H1 (cell line): Measurements from ENCODE around the gene NKG7. TPM values are rescaled to one million over a fixed set of nuclear protein-coding genes. Genes with fewer than 3 reads are reported as not detected.

ENCODE experiments used
- CTCF ChIA-PET: fragments of 300-600 bp; sonication (Branson Sonifier 250); formaldehyde crosslinking; loops from one replicate; lab custom pipeline; 2021; ENCODE audit not compliant: partially characterized antibody; lab: Charles Lee
- POLR2A ChIA-PET: fragments of 300-600 bp; sonication (Branson Sonifier 250); formaldehyde crosslinking; loops from one replicate; lab custom pipeline; 2021; ENCODE audit warnings: inconsistent platforms; ENCODE audit not compliant: partially characterized antibody; lab: Charles Lee
- DNase-seq, 2 experiments: peaks; one replicate each; pipeline versions ENCODE4 v3.0.0 to v3.0.0-alpha.2; 2010 to 2022; ENCODE audit warnings: low spot score in 2 of 2, low read depth in 1 of 2, mixed read lengths in 1 of 2
- FAIRE-seq: peaks from 2 replicates; lab custom pipeline; 2011; peaks lifted over from hg19 to GRCh38; lab: Jason Lieb, UNC
- H2AFZ ChIP-seq: 2 replicates; pipeline ENCODE4 v1.8.1; 2012; ENCODE audit warnings: low read length, inconsistent platforms
- H2AK5ac ChIP-seq: 2 replicates; pipeline ENCODE4 v1.6.1; 2013; ENCODE audit warnings: low read depth, low read length
- H2BK120ac ChIP-seq: replicated peaks from 2 replicates; pipeline ENCODE3; 2013; ENCODE audit warnings: low read depth, low read length, inconsistent platforms
- H2BK12ac ChIP-seq: 2 replicates; pipeline ENCODE4 v1.6.1; 2013; ENCODE audit warnings: low read depth, low read length
- H2BK15ac ChIP-seq: 2 replicates; pipeline ENCODE4 v1.6.1; 2013; ENCODE audit warnings: low read length
- H2BK20ac ChIP-seq: 2 replicates; pipeline ENCODE4 v1.6.1; 2013; ENCODE audit warnings: low read length
- H2BK5ac ChIP-seq: 2 replicates; pipeline ENCODE4 v1.6.1; 2013; ENCODE audit warnings: low read depth, low read length
- H3K14ac ChIP-seq: 2 replicates; pipeline ENCODE4 v1.6.1; 2013; ENCODE audit warnings: inconsistent platforms; ENCODE audit not compliant: insufficient read length
- H3K18ac ChIP-seq: 2 replicates; pipeline ENCODE4 v1.6.1; 2013; ENCODE audit warnings: low read length; ENCODE audit errors: extremely low read depth
- H3K23ac ChIP-seq: 2 replicates; pipeline ENCODE4 v1.6.1; 2013; ENCODE audit warnings: inconsistent platforms; ENCODE audit not compliant: insufficient read length
- H3K23me2 ChIP-seq: 2 replicates; pipeline ENCODE4 v1.6.1; 2013; ENCODE audit warnings: low read depth, low read length
- H3K27ac ChIP-seq: 2 replicates; pipeline ENCODE4 v1.6.1; 2011; ENCODE audit warnings: low read depth, low read length, inconsistent platforms
- H3K27me3 ChIP-seq, 4 experiments: replicated peaks in 1 of 4; 1 replicate in 1 of 4; 2 replicates in 3 of 4; pipeline versions ENCODE4 v1.6.1 to v1.8.1; 2011 to 2013; ENCODE audit warnings: low read length in 3 of 4, mild to moderate bottlenecking in 3 of 4, inconsistent platforms in 2 of 4, mixed read lengths in 2 of 4, moderate library complexity in 1 of 4; ENCODE audit not compliant: control insufficient read depth in 3 of 4, insufficient read depth in 3 of 4; ENCODE audit errors: extremely low read depth in 1 of 4
- H3K36me3 ChIP-seq, 4 experiments: 2 replicates each; pipeline versions ENCODE4 v1.6.1 to v1.8.1; 2011 to 2013; ENCODE audit warnings: mild to moderate bottlenecking in 4 of 4, low read length in 3 of 4, moderate library complexity in 2 of 4, control low read depth in 1 of 4, inconsistent platforms in 1 of 4; ENCODE audit not compliant: insufficient read depth in 4 of 4, control insufficient read depth in 2 of 4
- H3K4ac ChIP-seq: replicated peaks from 2 replicates; pipeline ENCODE3; 2013; ENCODE audit warnings: low read length, low read depth, mixed read lengths, inconsistent platforms; ENCODE audit not compliant: insufficient read length
- H3K4me1 ChIP-seq, 4 experiments: replicated peaks in 1 of 4; 1 replicate in 1 of 4; 2 replicates in 3 of 4; pipeline versions ENCODE4 v1.6.1 to v1.8.1; 2011 to 2013; ENCODE audit warnings: low read length in 3 of 4, inconsistent platforms in 2 of 4, mixed read lengths in 1 of 4; ENCODE audit not compliant: insufficient read depth in 4 of 4, control insufficient read depth in 3 of 4
- H3K4me2 ChIP-seq, 2 experiments: 2 replicates each; pipeline versions ENCODE4 v1.6.1 to v1.8.1; 2011 to 2013; ENCODE audit warnings: low read depth in 2 of 2, low read length in 2 of 2, control low read depth in 1 of 2, inconsistent platforms in 1 of 2, mild to moderate bottlenecking in 1 of 2; ENCODE audit not compliant: insufficient read depth in 1 of 2
- H3K4me3 ChIP-seq, 4 experiments: fragments of 200-600, 300-600 bp in 1 of 4; sonication (generic), shearing (Covaris generic), sonication (Bioruptor Twin) in 1 of 4; 2 replicates each; pipeline versions ENCODE4 v1.5.1 to v1.8.1; 2011 to 2016; ENCODE audit warnings: low read length in 4 of 4, low read depth in 3 of 4, control low read depth in 2 of 4, inconsistent platforms in 2 of 4, mild to moderate bottlenecking in 2 of 4, mixed read lengths in 1 of 4, moderate library complexity in 1 of 4; ENCODE audit not compliant: insufficient read depth in 2 of 4; ENCODE audit errors: extremely low read depth in 1 of 4
- H3K56ac ChIP-seq: replicated peaks from 2 replicates; pipeline ENCODE3; 2013; ENCODE audit warnings: low read depth, mild to moderate bottlenecking, mixed read lengths, low read length, inconsistent platforms; ENCODE audit not compliant: insufficient read length
- H3K79me1 ChIP-seq: 2 replicates; pipeline ENCODE4 v1.6.1; 2013; ENCODE audit warnings: low read depth, low read length, control low read depth
- H3K79me2 ChIP-seq, 2 experiments: 2 replicates each; pipeline versions ENCODE4 v1.6.1 to v1.8.1; 2012 to 2013; ENCODE audit warnings: low read length in 2 of 2, mild to moderate bottlenecking in 2 of 2, inconsistent platforms in 1 of 2; ENCODE audit not compliant: insufficient read depth in 2 of 2, control insufficient read depth in 1 of 2
- H3K9ac ChIP-seq, 4 experiments: replicated peaks in 1 of 4; 1 replicate in 1 of 4; 2 replicates in 3 of 4; pipeline versions ENCODE4 v1.6.1 to v1.8.1; 2011 to 2013; ENCODE audit warnings: low read depth in 3 of 4, low read length in 3 of 4, control low read depth in 2 of 4, mild to moderate bottlenecking in 2 of 4, moderate library complexity in 2 of 4, inconsistent platforms in 1 of 4; ENCODE audit errors: extremely low read depth in 1 of 4
- H3K9me3 ChIP-seq, 2 experiments: 2 replicates each; pipeline versions ENCODE4 v1.6.1 to v1.8.1; 2012 to 2013; ENCODE audit warnings: mild to moderate bottlenecking in 2 of 2, moderate library complexity in 2 of 2, control low read depth in 1 of 2, inconsistent platforms in 1 of 2, low read depth in 1 of 2, low read length in 1 of 2, mixed read lengths in 1 of 2; ENCODE audit not compliant: insufficient read depth in 2 of 2
- H4K20me1 ChIP-seq, 2 experiments: replicated peaks in 1 of 2; 2 replicates each; pipeline versions ENCODE3 to v1.8.1; 2011 to 2013; ENCODE audit warnings: inconsistent platforms in 2 of 2, low read length in 2 of 2, mild to moderate bottlenecking in 1 of 2; ENCODE audit not compliant: insufficient read depth in 2 of 2, control insufficient read depth in 1 of 2
- H4K5ac ChIP-seq: 2 replicates; pipeline ENCODE4 v1.6.1; 2013; ENCODE audit warnings: low read length, low read depth, mixed read lengths, inconsistent platforms; ENCODE audit not compliant: insufficient read length
- H4K8ac ChIP-seq: 2 replicates; pipeline ENCODE4 v1.8.0; 2013; ENCODE audit warnings: mild to moderate bottlenecking, moderate library complexity, low read length, inconsistent platforms; ENCODE audit not compliant: insufficient read depth; ENCODE audit errors: extremely low read depth
- H4K91ac ChIP-seq: replicated peaks from 2 replicates; pipeline ENCODE3; 2013; ENCODE audit warnings: low read length, mixed read lengths, inconsistent platforms; ENCODE audit not compliant: insufficient read length
- CHD2 ChIP-seq: IDR thresholded peaks from 2 replicates; pipeline ENCODE4 v1.6.1; 2012; ENCODE audit warnings: low read length, improper control_type of control experiment
- EZH2 ChIP-seq: fragments of 200-600 bp; sonication (generic); IDR thresholded peaks from 2 replicates; pipeline ENCODE4 v1.7.1; 2012; ENCODE audit warnings: low read depth, mild to moderate bottlenecking, moderate library complexity, low read length, inconsistent platforms; ENCODE audit not compliant: severe bottlenecking
- GABPA ChIP-seq: IDR thresholded peaks from 2 replicates; pipeline ENCODE4 v1.6.1; 2011; ENCODE audit warnings: mild to moderate bottlenecking, low read length, moderate library complexity, borderline replicate concordance; ENCODE audit not compliant: insufficient read depth
- KDM5A ChIP-seq: fragments of 200-600 bp; IDR thresholded peaks from 2 replicates; pipeline ENCODE4 v1.7.1; 2012; ENCODE audit warnings: mild to moderate bottlenecking, low read length, inconsistent platforms, mixed read lengths
- POLR2AphosphoS5 ChIP-seq: IDR thresholded peaks from 2 replicates; pipeline ENCODE4 v1.6.1; 2011; ENCODE audit warnings: low read depth, low read length
- POU5F1 ChIP-seq: IDR thresholded peaks from 2 replicates; pipeline ENCODE4 v1.6.1; 2011; ENCODE audit warnings: low read depth, mild to moderate bottlenecking, low read length, moderate library complexity
- RBBP5 ChIP-seq: IDR thresholded peaks from 2 replicates; pipeline ENCODE4 v1.7.1; 2012; ENCODE audit warnings: low read depth, mild to moderate bottlenecking, inconsistent platforms, low read length, moderate library complexity, borderline replicate concordance
- TAF1 ChIP-seq: IDR thresholded peaks from 2 replicates; pipeline ENCODE4 v1.6.1; 2011; ENCODE audit warnings: mild to moderate bottlenecking, low read depth, low read length
- WGBS, 2 experiments: shearing (Covaris generic) in 1 of 2; methylation state at CpG; one replicate each; pipeline versions ENCODE4 v1.1.6 to v1.1.7; 2013 to 2015; ENCODE audit warnings: low lambda C conversion rate in 2 of 2, mixed read lengths in 2 of 2, inconsistent platforms in 1 of 2, low coverage in 1 of 2, missing lambda C conversion rate in 1 of 2; ENCODE audit not compliant: insufficient replicate concordance in 2 of 2, insufficient coverage in 1 of 2, insufficient read length in 1 of 2; ENCODE audit errors: extremely low coverage in 1 of 2, missing lambda C conversion rate in 1 of 2; 5-methylcytosine and 5-hydroxymethylcytosine counted together
- polyA plus RNA-seq, 7 experiments: library from polyadenylated mRNA; depleted of rRNA in 3 of 7; stranded (reverse) in 5 of 7; unstranded in 2 of 7; fragments of >200 nt in 5 of 7; fragments of 200-250 nt in 2 of 7; gene quantifications; 1 replicate in 5 of 7; 2 replicates in 1 of 7; 4 replicates in 1 of 7; pipeline versions ENCODE4 v1.2.1 to v1.2.3, GENCODE V29; 2011 to 2013; ENCODE audit warnings: missing spikeins in 2 of 7, mixed read lengths in 2 of 7
- total RNA-seq: library from RNA; stranded (reverse); fragmentation: NEBNext Ultra II Directional; extraction: Animal tissue kit (Norgen Biotek cat#: 25700); gene quantifications from 2 replicates; pipeline ENCODE4 v1.2.1, GENCODE V29; 2021
- TF ChIP-seq, protein P1 (sequence below): IDR thresholded peaks from 2 replicates; pipeline ENCODE4 v1.6.1; 2011; ENCODE audit warnings: low read length, improper control_type of control experiment

NKG7 gene
- total and polyA plus RNA-seq, 2 of the 8 experiments (the other 6 are each of a cell fraction or from before 2014, with no cell fraction given): not detected

DNA sequence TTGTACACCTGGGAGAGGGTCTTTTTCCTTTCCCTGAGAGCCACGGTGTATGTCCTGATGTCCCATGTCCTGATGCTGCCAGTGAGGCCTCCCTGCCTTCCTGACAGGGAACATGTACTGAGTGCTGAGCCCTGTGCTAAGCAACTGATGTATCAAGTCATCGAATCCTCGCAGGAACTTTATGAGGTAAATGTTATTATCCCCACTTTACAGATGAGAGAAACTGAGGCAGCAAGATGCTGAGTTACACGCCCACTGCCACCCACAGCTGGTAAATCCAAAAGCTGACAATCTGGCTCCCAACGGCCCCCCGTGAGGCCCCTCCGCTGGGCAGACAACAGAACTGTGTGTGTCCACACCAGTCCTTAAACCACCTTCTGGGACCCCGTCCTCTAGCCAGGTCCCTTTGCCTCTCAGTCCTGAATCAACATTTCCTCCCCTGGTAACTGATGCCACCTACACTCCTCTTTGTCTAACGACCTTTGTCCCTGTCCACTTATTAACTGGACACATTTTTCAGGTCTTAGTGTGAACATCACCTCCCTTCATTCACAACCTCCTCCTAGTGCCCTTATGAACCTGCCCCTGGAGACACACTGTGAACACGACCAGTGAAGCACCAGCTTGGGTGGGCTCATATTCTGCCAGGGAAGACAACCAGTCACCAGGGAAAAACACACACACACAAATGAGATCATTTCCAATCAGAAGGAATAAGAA lies 25.1 kb downstream of the NKG7 start:
- H3K79me2 ChIP-seq: no peaks in the 10 kb centered on the region
- no peak overlapping the region for H3K23ac ChIP-seq
- no peak overlapping the region for H2BK120ac ChIP-seq
- no peak overlapping the region for H2BK5ac ChIP-seq
- no peak overlapping the region for H3K4me3 ChIP-seq
- H2BK12ac ChIP-seq: no peak overlapping the region
- no peak overlapping the region for H4K8ac ChIP-seq
- H2AFZ ChIP-seq: no peak overlapping the region
- H3K9ac ChIP-seq: no peak overlapping the region
- H2AK5ac ChIP-seq: no peak overlapping the region
- 83% methylated on average over 10 of the region's 10 CpGs; no CpG with 5 or more reads in 1 of the 2 experiments for WGBS, 2 experiments
- H3K14ac ChIP-seq: no peak overlapping the region
- H4K5ac ChIP-seq: no peak overlapping the region
- no peak overlapping the region for H2BK20ac ChIP-seq
- no peak overlapping the region for H3K18ac ChIP-seq
- H3K36me3 ChIP-seq: no peaks in the 10 kb centered on the region; a peak in 1 of 8 replicates
- POLR2A ChIA-PET: interaction anchor here (0.6 kb wide), 1 partner anchor 543 kb away, joined by 3 read pairs; no protein-coding TSS in a partner anchor
- H3K27me3 ChIP-seq: no peaks in the 10 kb centered on the region; a peak in 1 of 7 replicates
- peaks cover 0 to 7% (median 5%) of the 10 kb centered on the region in 4 experiments; a peak in 6 of 7 replicates for H3K4me1 ChIP-seq
- H2BK15ac ChIP-seq: no peak overlapping the region
- no peak overlapping the region for H4K91ac ChIP-seq
- 0 out of 2 replicates have a peak, but pooled peaks cover 1% of the 10 kb centered on the region for H3K23me2 ChIP-seq
- H3K9me3 ChIP-seq: no peaks in the 10 kb centered on the region
- H3K79me1 ChIP-seq: no peaks in the 10 kb centered on the region
- H3K4me2 ChIP-seq: no peak overlapping the region; a peak in 1 of 4 replicates
- DNase-seq: no peak
- H3K56ac ChIP-seq: no peak overlapping the region
- H4K20me1 ChIP-seq: peaks cover 0 to 3% of the 10 kb centered on the region in 2 experiments
- FAIRE-seq: no peak
- CTCF ChIA-PET: interaction anchor here (0.9 to 2.0 kb wide), 4 partner anchors 12 to 167 kb away, joined by 3 to 6 read pairs (median 6); no protein-coding TSS in a partner anchor
- H3K27ac ChIP-seq: no peak overlapping the region
- H3K4ac ChIP-seq: no peak overlapping the region
- TF ChIP-seq EZH2: no peak
- no peak for TF ChIP-seq RBBP5
- TF ChIP-seq GABPA: no peak
- no peak for TF ChIP-seq CHD2
- TF ChIP-seq TAF1: no peak
- TF ChIP-seq KDM5A: no peak
- TF ChIP-seq POU5F1: no peak
- TF ChIP-seq, protein P1, sequence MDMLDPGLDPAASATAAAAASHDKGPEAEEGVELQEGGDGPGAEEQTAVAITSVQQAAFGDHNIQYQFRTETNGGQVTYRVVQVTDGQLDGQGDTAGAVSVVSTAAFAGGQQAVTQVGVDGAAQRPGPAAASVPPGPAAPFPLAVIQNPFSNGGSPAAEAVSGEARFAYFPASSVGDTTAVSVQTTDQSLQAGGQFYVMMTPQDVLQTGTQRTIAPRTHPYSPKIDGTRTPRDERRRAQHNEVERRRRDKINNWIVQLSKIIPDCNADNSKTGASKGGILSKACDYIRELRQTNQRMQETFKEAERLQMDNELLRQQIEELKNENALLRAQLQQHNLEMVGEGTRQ: no peak
- no peak for TF ChIP-seq POLR2AphosphoS5
